ELF-1 (cell line): ENCODE results near the gene RADIL.
"Not testable (repeated sequence)": the region's sequence is repeated elsewhere in the genome, so short reads cannot be mapped to it uniquely, and the experiment has no call there.

Experiments used
- DNase-seq: peaks from one replicate; pipeline ENCODE4 v3.0.0-alpha.2; 2016; ENCODE audit warnings: low read depth, low spot score

Gene RADIL

GRCh38 chr7:4808565-4808964, 75.0 kb downstream of the RADIL start:
- no peak for DNase-seq

- no peak for DNase-seq
These were observed 75.5 kb downstream of the RADIL start for GRCh38 chr7:4808026-4808425.

- DNase-seq: no peak
These were observed 75.9 kb downstream of the RADIL start for GRCh38 chr7:4807598-4808016.

GRCh38 chr7:4806983-4807597, 76.4 kb downstream of the RADIL start:
- DNase-seq: no peak

GRCh38 chr7:4805984-4806300, 77.6 kb downstream of the RADIL start:
- peak; percentile 73 for DNase-seq

- no peak for DNase-seq
These were observed 78.2 kb downstream of the RADIL start for GRCh38 chr7:4805110-4805983.

GRCh38 chr7:4803397-4804241, 79.9 kb downstream of the RADIL start:
- peak; percentile 74 for DNase-seq

GRCh38 chr7:4802577-4802976, 80.9 kb downstream of the RADIL start:
- not testable (repeated sequence) for DNase-seq

GRCh38 chr7:4801839-4802231, 81.7 kb downstream of the RADIL start:
- no peak for DNase-seq

- no peak for DNase-seq
These were observed 82.3 kb downstream of the RADIL start for GRCh38 chr7:4800926-4801838.

- no peak for DNase-seq
These were observed 83.0 kb downstream of the RADIL start for GRCh38 chr7:4800487-4800886.

GRCh38 chr7:4799508-4800268, 83.8 kb downstream of the RADIL start:
- peak; percentile 47 for DNase-seq

GRCh38 chr7:4798706-4799235, 84.7 kb downstream of the RADIL start:
- DNase-seq: no peak

- peak; percentile 91 for DNase-seq
These were observed 85.4 kb downstream of the RADIL start for GRCh38 chr7:4797858-4798705.

GRCh38 chr7:4796453-4796852, 87.1 kb downstream of the RADIL start:
- no peak for DNase-seq

GRCh38 chr7:4794591-4795350, 88.7 kb downstream of the RADIL start:
- peak; percentile 84 for DNase-seq

GRCh38 chr7:4794171-4794570, 89.3 kb downstream of the RADIL start:
- not testable (repeated sequence) for DNase-seq

- not testable (repeated sequence) for DNase-seq
These were observed 90.0 kb downstream of the RADIL start for GRCh38 chr7:4793385-4793993.
